Caco-2 (cell line): ENCODE results near the gene FBXW8. TPM values are rescaled to one million over a fixed set of nuclear protein-coding genes. Genes with fewer than 3 reads are reported as not detected.

ENCODE experiments used
- BruUV-seq: library from RNA; stranded (reverse); fragments of 400-500 nt; replicated peaks from 2 replicates; lab custom pipeline; 2021; lab: Mats Ljungman, UMichigan
- CTCF ChIA-PET: fragments of 300-600 bp; sonication (Branson Sonifier 250); formaldehyde crosslinking; loops from one replicate; lab custom pipeline; 2022; ENCODE audit warnings: antibody characterized with exemption; lab: Charles Lee
- POLR2A ChIA-PET: fragments of 300-600 bp; sonication (Branson Sonifier 250); formaldehyde crosslinking; loops from one replicate; lab custom pipeline; 2022; ENCODE audit warnings: antibody characterized with exemption; lab: Charles Lee
- DNase-seq, 2 experiments: peaks; one replicate each; pipeline versions ENCODE4 v3.0.0 to v3.0.0-alpha.2; 2020 to 2022
- H3K27me3 ChIP-seq: replicated peaks from 2 replicates; pipeline ENCODE4 v1.6.0; 2011; ENCODE audit warnings: low read length; ENCODE audit not compliant: control insufficient read depth, insufficient read depth
- H3K36me3 ChIP-seq: 2 replicates; pipeline ENCODE4 v1.5.1; 2011; ENCODE audit warnings: low read length; ENCODE audit not compliant: control insufficient read depth, insufficient read depth
- H3K4me1 ChIP-seq: fragments of 250-450 bp; sonication (Bioruptor Pico); 2 replicates; pipeline ENCODE4 v1.5.1; 2020; ENCODE audit warnings: mild to moderate bottlenecking
- H3K4me3 ChIP-seq: 2 replicates; pipeline ENCODE4 v1.5.1; 2011; ENCODE audit warnings: low read depth, mild to moderate bottlenecking, control low read depth, low read length
- H3K9me3 ChIP-seq: fragments of 250-450 bp; sonication (Bioruptor Pico); 2 replicates; pipeline ENCODE4 v1.5.1; 2020; ENCODE audit warnings: mild to moderate bottlenecking, moderate library complexity
- H3K27ac Mint-ChIP-seq: one replicate; pipeline ENCODE4 v1.8.0; 2022; ENCODE audit warnings: mixed read lengths; ENCODE audit not compliant: unreplicated experiment
- H3K27me3 Mint-ChIP-seq: one replicate; pipeline ENCODE4 v1.8.0; 2022; ENCODE audit warnings: mixed read lengths; ENCODE audit not compliant: insufficient read depth, unreplicated experiment
- H3K36me3 Mint-ChIP-seq: one replicate; pipeline ENCODE4 v1.8.0; 2022; ENCODE audit warnings: mild to moderate bottlenecking, mixed read lengths; ENCODE audit not compliant: insufficient read depth, unreplicated experiment
- H3K4me1 Mint-ChIP-seq: one replicate; pipeline ENCODE4 v1.8.0; 2022; ENCODE audit warnings: low read depth, mixed read lengths; ENCODE audit not compliant: unreplicated experiment
- H3K4me3 Mint-ChIP-seq: one replicate; pipeline ENCODE4 v1.8.0; 2022; ENCODE audit warnings: mild to moderate bottlenecking, moderate library complexity, mixed read lengths; ENCODE audit not compliant: unreplicated experiment
- H3K9me3 Mint-ChIP-seq: one replicate; pipeline ENCODE4 v1.8.0; 2022; ENCODE audit warnings: mixed read lengths; ENCODE audit not compliant: unreplicated experiment
- CTCF ChIP-seq, 2 experiments: fragments of 200-600 bp in 1 of 2; IDR thresholded peaks; 1 replicate in 1 of 2; 2 replicates in 1 of 2; pipeline versions ENCODE4 v1.5.1 to v1.8.0; 2011 to 2022; ENCODE audit warnings: antibody characterized with exemption in 1 of 2, control low read depth in 1 of 2, inconsistent platforms in 1 of 2, low read depth in 1 of 2, low read length in 1 of 2, mild to moderate bottlenecking in 1 of 2, moderate library complexity in 1 of 2; ENCODE audit not compliant: insufficient read depth in 1 of 2, severe bottlenecking in 1 of 2, unreplicated experiment in 1 of 2
- intact Hi-C: fragments of 100-400 bp; cut with micrococcal nuclease; formaldehyde crosslinking; loops from one replicate; pipeline ENCODE4 v1.10.0; 2022; ENCODE audit not compliant: unreplicated experiment
- total RNA-seq: library from RNA; stranded (reverse); gene quantifications from 2 replicates; pipeline ENCODE4 v1.2.3, GENCODE V29; 2022

The FBXW8 gene
- total RNA-seq, 1 experiment from 2014 or later: 12.2 TPM

DNA sequence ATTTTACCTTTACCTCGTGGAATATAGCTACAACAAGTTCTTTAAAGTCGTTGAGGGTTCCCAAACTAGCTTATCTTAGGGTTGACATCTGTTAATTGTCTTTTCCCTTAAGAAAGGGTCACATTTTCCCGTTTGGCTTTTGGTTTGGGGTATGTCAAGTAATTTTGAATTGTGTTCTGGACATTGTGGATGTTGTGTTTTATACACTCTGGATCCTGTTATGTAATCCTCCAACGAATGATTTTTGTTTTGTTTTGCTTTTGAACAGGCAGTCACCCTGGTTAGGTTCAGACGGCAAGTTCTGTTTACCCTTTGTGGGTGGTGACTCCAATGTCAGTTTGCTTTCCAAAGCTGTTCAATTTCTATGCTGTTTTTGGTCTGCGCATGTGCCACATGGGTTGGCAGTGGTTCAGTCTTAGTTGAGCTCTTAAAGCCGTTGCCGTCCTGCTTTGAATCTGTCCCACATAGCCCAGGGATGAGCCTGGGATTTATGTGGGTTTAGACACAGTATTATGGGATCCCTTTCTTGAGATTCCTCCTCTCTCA, 103.7 kb downstream of the FBXW8 start:
- Mint-ChIP-seq H3K4me1 (no peaks in the 10 kb centered on the region), H3K27me3 (no peaks in the 10 kb centered on the region), H3K9me3 (no peaks in the 10 kb centered on the region), H3K4me3 (no peak overlapping the region), H3K27ac (no peak overlapping the region), H3K36me3 (peaks cover 27% of the 10 kb centered on the region)
- Histone ChIP-seq H3K4me3 (no peak overlapping the region), H3K27me3 (no peaks in the 10 kb centered on the region), H3K9me3 (no peaks in the 10 kb centered on the region), H3K36me3 (no peaks in the 10 kb centered on the region), H3K4me1 (no peaks in the 10 kb centered on the region)
- intact Hi-C loops: no loop called here
- DNase-seq: no peak
- CTCF ChIA-PET: no interaction called here
- POLR2A ChIA-PET: no interaction called here
- no TSS peak for BruUV-seq
- TF ChIP-seq CTCF (IDR thresholded peaks at IDR 0.05; ENCODE audit: insufficient read depth in 1 of 2, low read depth in 1 of 2, low read length in 1 of 2, severe bottlenecking in 1 of 2, unreplicated experiment in 1 of 2): no peak

GRCh38 chr12:117015811-117016210, 105.1 kb downstream of the FBXW8 start:
- no peaks in the 10 kb centered on the region for H3K27me3 Mint-ChIP-seq
- intact Hi-C loops: no loop called here
- BruUV-seq: no TSS peak
- peaks cover 23% of the 10 kb centered on the region for H3K36me3 Mint-ChIP-seq
- Histone ChIP-seq H3K36me3 (no peaks in the 10 kb centered on the region), H3K4me1 (no peaks in the 10 kb centered on the region), H3K4me3 (no peak overlapping the region), H3K9me3 (no peaks in the 10 kb centered on the region), H3K27me3 (no peaks in the 10 kb centered on the region)
- ChIA-PET POLR2A (no interaction called here), CTCF (no interaction called here)
- no peaks in the 10 kb centered on the region for H3K9me3 Mint-ChIP-seq
- no peak overlapping the region for H3K27ac Mint-ChIP-seq
- no peak for DNase-seq
- H3K4me3 Mint-ChIP-seq: no peak overlapping the region
- H3K4me1 Mint-ChIP-seq: no peaks in the 10 kb centered on the region
- no peak for TF ChIP-seq CTCF (IDR thresholded peaks at IDR 0.05; ENCODE audit: insufficient read depth in 1 of 2, low read depth in 1 of 2, low read length in 1 of 2, severe bottlenecking in 1 of 2, unreplicated experiment in 1 of 2)

GRCh38 chr12:117017807-117018206, 107.1 kb downstream of the FBXW8 start:
- Histone ChIP-seq H3K9me3 (no peaks in the 10 kb centered on the region), H3K4me1 (no peaks in the 10 kb centered on the region), H3K36me3 (no peaks in the 10 kb centered on the region), H3K4me3 (no peak overlapping the region), H3K27me3 (no peaks in the 10 kb centered on the region)
- no peak for TF ChIP-seq CTCF (IDR thresholded peaks at IDR 0.05; ENCODE audit: insufficient read depth in 1 of 2, low read depth in 1 of 2, low read length in 1 of 2, severe bottlenecking in 1 of 2, unreplicated experiment in 1 of 2)
- ChIA-PET CTCF (no interaction called here), POLR2A (no interaction called here)
- no peak overlapping the region for H3K4me3 Mint-ChIP-seq
- H3K27me3 Mint-ChIP-seq: no peaks in the 10 kb centered on the region
- H3K36me3 Mint-ChIP-seq: peaks cover 19% of the 10 kb centered on the region
- no peaks in the 10 kb centered on the region for H3K9me3 Mint-ChIP-seq
- BruUV-seq: no TSS peak
- no peaks in the 10 kb centered on the region for H3K4me1 Mint-ChIP-seq
- no peak overlapping the region for H3K27ac Mint-ChIP-seq
- DNase-seq: no peak
- intact Hi-C loops: no loop called here
